Transverse colon (tissue), 4 donors: ENCODE data around the gene CFHR3.
"Not testable (repeated sequence)": the region's sequence is repeated elsewhere in the genome, so short reads cannot be mapped to it uniquely, and the experiment has no call there.

Experiments
- CTCF ChIP-seq, 5 experiments: fragments of 200-600 bp in 3 of 5; fragments of 450-650 bp in 2 of 5; sonication (generic) in 3 of 5; IDR thresholded peaks; 1 replicate in 2 of 5; 2 replicates in 3 of 5; pipeline ENCODE4 v1.5.1; 2016 to 2017; ENCODE audit warnings: antibody characterized with exemption in 5 of 5, inconsistent platforms in 3 of 5, mild to moderate bottlenecking in 2 of 5, moderate library complexity in 1 of 5
- EP300 ChIP-seq: sonication (generic); formaldehyde crosslinking; IDR thresholded peaks from one replicate; pipeline ENCODE4 v1.6.1; 2017; ENCODE audit warnings: antibody characterized with exemption, low read depth
- POLR2A ChIP-seq: fragments of 450-650 bp; IDR thresholded peaks from one replicate; pipeline ENCODE4 v1.6.1; 2016; ENCODE audit warnings: antibody characterized with exemption, mild to moderate bottlenecking, moderate library complexity
- POLR2AphosphoS5 ChIP-seq, 3 donors: sonication (generic); formaldehyde crosslinking; IDR thresholded peaks; one replicate each; pipeline ENCODE4 v1.6.1; 2016; ENCODE audit warnings: antibody characterized with exemption in 3 of 3

DNA sequence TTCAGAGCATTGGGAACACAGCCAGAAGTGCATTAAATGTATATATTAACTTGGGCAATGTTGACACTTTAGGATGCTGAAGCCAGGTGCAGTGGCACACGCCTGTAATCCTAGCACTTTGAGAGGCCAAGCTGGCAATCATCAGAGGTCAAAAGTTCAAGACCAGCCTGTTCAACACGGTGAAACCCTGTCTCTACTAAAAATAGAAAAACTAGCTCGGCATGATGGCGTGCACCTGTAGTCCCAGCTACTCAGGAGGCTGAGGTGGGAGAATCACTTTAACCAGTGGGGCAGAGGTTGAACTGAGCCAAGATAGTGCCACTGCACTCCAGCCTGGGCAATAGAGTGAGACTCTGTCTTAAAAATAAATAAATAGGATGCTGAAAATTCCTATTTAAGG lies 19.5 kb downstream of the CFHR3 start:
- TF ChIP-seq POLR2AphosphoS5 (IDR thresholded peaks at IDR 0.05); POLR2A; CTCF (IDR thresholded peaks at IDR 0.05); EP300: not testable (repeated sequence)
